Transverse colon (tissue), 4 donors: ENCODE data around the gene ASB16. TPM values are rescaled to one million over a fixed set of nuclear protein-coding genes. Genes with fewer than 3 reads are reported as not detected.
A peak's percentile ranks its signal among the peaks of the same experiment; 100 is the strongest.

Experiments
- DNase-seq: peaks from one replicate; pipeline ENCODE4 v3.0.0-alpha.2; 2019
- H3K27ac ChIP-seq, 4 donors: fragments of 200-600 bp; sonication (generic); 2 replicates each; pipeline ENCODE4 v1.5.1; 2016 to 2018; ENCODE audit warnings: inconsistent platforms in 4 of 4
- H3K27me3 ChIP-seq: fragments of 200-600 bp; sonication (generic); 2 replicates; pipeline ENCODE4 v1.5.1; 2017; ENCODE audit warnings: inconsistent platforms
- H3K36me3 ChIP-seq, 4 donors: fragments of 200-600 bp; sonication (generic); 2 replicates each; pipeline ENCODE4 v1.5.1; 2017 to 2019; ENCODE audit warnings: inconsistent platforms in 4 of 4
- H3K4me1 ChIP-seq, 4 donors: fragments of 200-600 bp; sonication (generic); 2 replicates each; pipeline ENCODE4 v1.5.1; 2017 to 2020; ENCODE audit warnings: inconsistent platforms in 4 of 4
- H3K4me3 ChIP-seq, 4 donors: fragments of 200-600 bp; sonication (generic); 1 replicate in 1 of 4; 2 replicates in 3 of 4; pipeline versions ENCODE4 v1.5.1 to v1.6.1; 2017 to 2019; ENCODE audit warnings: inconsistent platforms in 4 of 4
- H3K9me3 ChIP-seq, 2 donors: fragments of 200-600 bp; sonication (generic); 2 replicates each; pipeline ENCODE4 v1.5.1; 2017 to 2019; ENCODE audit warnings: inconsistent platforms in 2 of 2
- POLR2AphosphoS5 ChIP-seq, 3 donors: sonication (generic); formaldehyde crosslinking; IDR thresholded peaks; one replicate each; pipeline ENCODE4 v1.6.1; 2016; ENCODE audit warnings: antibody characterized with exemption in 3 of 3
- WGBS, 2 donors: methylation state at CpG; one replicate each; pipeline ENCODE4 v1.1.5; 2018; ENCODE audit warnings: low coverage in 1 of 2; 5-methylcytosine and 5-hydroxymethylcytosine counted together
- in situ Hi-C, 4 donors: fragments of 200-750 bp; cut with MboI; loops; one replicate each; pipeline versions ENCODE4 v1.15.0 to v1.15.1; 2017; ENCODE audit warnings: low sequenced_read_pairs in 3 of 4, low pct_ligation_motif_present in 1 of 4, low pct_unique_long_range_greater_than_20kb in 1 of 4
- intact Hi-C: fragments of 100-400 bp; cut with DNase I; formaldehyde crosslinking; loops from one replicate; pipeline ENCODE4 v1.15.1; 2023; ENCODE audit warnings: low total_unique reads
- small RNA-seq, 4 donors: library from RNA; depleted of rRNA; stranded (forward); fragments of <200 nt; gene quantifications; one replicate each; pipeline ENCODE3, GENCODE V24; 2016
- total RNA-seq, 4 donors: library from RNA; depleted of rRNA; stranded (reverse); fragments of >200 nt; gene quantifications; one replicate each; pipeline ENCODE4 v1.1.0, GENCODE V29; 2016
- TF ChIP-seq, protein P1 (sequence below), 5 experiments: fragments of 200-600 bp in 3 of 5; fragments of 450-650 bp in 2 of 5; sonication (generic) in 3 of 5; IDR thresholded peaks; 1 replicate in 2 of 5; 2 replicates in 3 of 5; pipeline ENCODE4 v1.5.1; 2016 to 2017; ENCODE audit warnings: antibody characterized with exemption in 5 of 5, inconsistent platforms in 3 of 5, mild to moderate bottlenecking in 2 of 5, moderate library complexity in 1 of 5

ASB16 gene
- total RNA-seq, 4 donors from 2014 or later: 1.2 to 2.6 TPM; not detected in 2

DNA sequence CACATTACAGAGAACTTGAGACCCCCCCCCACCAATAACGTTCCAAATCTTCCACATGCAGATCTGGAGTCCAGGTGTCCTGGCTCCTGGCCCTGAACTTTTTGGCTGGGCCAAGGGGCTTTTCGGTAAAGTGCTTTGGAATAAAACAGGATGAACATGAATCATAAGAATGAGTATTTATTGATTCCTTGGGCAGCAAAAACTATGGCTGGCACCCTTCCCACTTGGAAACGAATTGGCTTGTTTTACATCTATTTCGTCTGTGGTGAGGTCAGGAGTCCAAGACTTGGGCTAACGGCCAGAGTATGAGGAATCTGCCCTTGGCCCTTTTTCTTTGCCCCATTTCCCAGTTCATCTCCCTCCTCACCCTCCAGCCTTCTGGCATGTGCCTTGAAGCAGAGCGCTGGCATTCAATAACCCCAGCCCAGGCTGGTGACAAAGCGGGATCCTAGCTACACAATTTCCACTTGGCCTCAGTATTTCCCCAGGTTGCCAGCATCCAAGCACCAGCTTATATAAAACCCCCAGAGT, 53.1 kb downstream of the ASB16 start:
- H3K27ac ChIP-seq: peak overlapping the region; percentile 99 to 100 (median 100)
- WGBS, 2 donors: 14 to 32% methylated on average over 5 to 7 of the region's 7 CpGs
- in situ Hi-C loops: no loop called here
- DNase-seq: peak; percentile 62
- no peaks in the 10 kb centered on the region for H3K36me3 ChIP-seq
- no peaks in the 10 kb centered on the region for H3K9me3 ChIP-seq
- no peak overlapping the region for H3K4me3 ChIP-seq
- H3K4me1 ChIP-seq: peaks cover 12 to 28% (median 22%) of the 10 kb centered on the region in 4 donors
- TF ChIP-seq, protein P1, sequence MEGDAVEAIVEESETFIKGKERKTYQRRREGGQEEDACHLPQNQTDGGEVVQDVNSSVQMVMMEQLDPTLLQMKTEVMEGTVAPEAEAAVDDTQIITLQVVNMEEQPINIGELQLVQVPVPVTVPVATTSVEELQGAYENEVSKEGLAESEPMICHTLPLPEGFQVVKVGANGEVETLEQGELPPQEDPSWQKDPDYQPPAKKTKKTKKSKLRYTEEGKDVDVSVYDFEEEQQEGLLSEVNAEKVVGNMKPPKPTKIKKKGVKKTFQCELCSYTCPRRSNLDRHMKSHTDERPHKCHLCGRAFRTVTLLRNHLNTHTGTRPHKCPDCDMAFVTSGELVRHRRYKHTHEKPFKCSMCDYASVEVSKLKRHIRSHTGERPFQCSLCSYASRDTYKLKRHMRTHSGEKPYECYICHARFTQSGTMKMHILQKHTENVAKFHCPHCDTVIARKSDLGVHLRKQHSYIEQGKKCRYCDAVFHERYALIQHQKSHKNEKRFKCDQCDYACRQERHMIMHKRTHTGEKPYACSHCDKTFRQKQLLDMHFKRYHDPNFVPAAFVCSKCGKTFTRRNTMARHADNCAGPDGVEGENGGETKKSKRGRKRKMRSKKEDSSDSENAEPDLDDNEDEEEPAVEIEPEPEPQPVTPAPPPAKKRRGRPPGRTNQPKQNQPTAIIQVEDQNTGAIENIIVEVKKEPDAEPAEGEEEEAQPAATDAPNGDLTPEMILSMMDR (IDR thresholded peaks at IDR 0.05): no peak
- peak in 1 of 3 donors; percentile 52 for TF ChIP-seq POLR2AphosphoS5 (IDR thresholded peaks at IDR 0.05)
- no peaks in the 10 kb centered on the region for H3K27me3 ChIP-seq
- intact Hi-C loops: no loop called here

Small RNA genes lying within 50 kb of the gene (small RNA-seq; reads per million reads assigned to genes)
- 0 to 0.18 (median 0) reads per million in 4 donors for gene MIR6782
- gene RNU6-131P: 0 reads per million in 4 donors

Other genes with a start within 250 kb of the ASB16 start
- gene PPY, start 228.2 kb upstream of the ASB16 start, total RNA-seq: not detected
- gene PYY, start 216.8 kb upstream of the ASB16 start, total RNA-seq: 10 to 100 TPM in 3 of 4 donors, not detected in 1; 27.7 to 89.2 (median 52.1) TPM
- gene NAGS, start 166.1 kb upstream of the ASB16 start, total RNA-seq: 10 to 100 TPM in 2 of 4 donors, 1 to 10 TPM in 2; 3.0 to 46.3 (median 17.7) TPM
- gene TMEM101, start 155.7 kb upstream of the ASB16 start, total RNA-seq: 10 to 100 TPM; 25.2 to 34.0 (median 27.7) TPM
- gene LSM12, start 104.0 kb upstream of the ASB16 start, total RNA-seq: 10 to 100 TPM in 3 of 4 donors, 1 to 10 TPM in 1; 5.4 to 29.2 (median 22.9) TPM
- gene G6PC3, start 100.0 kb upstream of the ASB16 start, total RNA-seq: 10 to 100 TPM in 3 of 4 donors, 1 to 10 TPM in 1; 5.2 to 35.6 (median 18.5) TPM
- gene HDAC5, start 47.1 kb upstream of the ASB16 start, total RNA-seq: 100 to 1,000 TPM in 1 of 4 donors, 10 to 100 TPM in 3; 45.3 to 182 (median 70.8) TPM
- 10 to 100 TPM in 2 of 4 donors, under 1 TPM in 2; 0.32 to 16.9 (median 8.5) TPM for gene HROB, start 28.8 kb upstream of the ASB16 start, total RNA-seq
- 10 to 100 TPM; 53.4 to 70.5 (median 60.6) TPM for gene TMUB2, start 16.3 kb downstream of the ASB16 start, total RNA-seq
- gene ATXN7L3, start 29.2 kb downstream of the ASB16 start, total RNA-seq: 10 to 100 TPM; 44.1 to 77.4 (median 52.3) TPM
- 10 to 100 TPM; 49.4 to 61.6 (median 60.4) TPM for gene UBTF, start 49.0 kb downstream of the ASB16 start, total RNA-seq
- gene SLC4A1, start 97.4 kb downstream of the ASB16 start, total RNA-seq: not detected
- 1 to 10 TPM in 2 of 4 donors, under 1 TPM in 1, not detected in 1; 0.48 to 7.6 (median 1.1) TPM for gene RUNDC3A, start 137.9 kb downstream of the ASB16 start, total RNA-seq
- gene SLC25A39, start 154.1 kb downstream of the ASB16 start, total RNA-seq: 100 to 1,000 TPM; 136 to 154 (median 141) TPM
- gene GRN, start 174.6 kb downstream of the ASB16 start, total RNA-seq: 1,000 to 10,000 TPM in 1 of 4 donors, 100 to 1,000 TPM in 3; 546 to 1,119 (median 694) TPM
- gene FAM171A2, start 193.1 kb downstream of the ASB16 start, total RNA-seq: 1 to 10 TPM in 1 of 4 donors, under 1 TPM in 2, not detected in 1; 0.14 to 7.9 (median 0.95) TPM
- under 1 TPM in 2 of 4 donors, not detected in 2; 0.14 to 0.32 TPM for gene ITGA2B, start 218.9 kb downstream of the ASB16 start, total RNA-seq